ENCODE data around the gene SYNC.

DNA sequence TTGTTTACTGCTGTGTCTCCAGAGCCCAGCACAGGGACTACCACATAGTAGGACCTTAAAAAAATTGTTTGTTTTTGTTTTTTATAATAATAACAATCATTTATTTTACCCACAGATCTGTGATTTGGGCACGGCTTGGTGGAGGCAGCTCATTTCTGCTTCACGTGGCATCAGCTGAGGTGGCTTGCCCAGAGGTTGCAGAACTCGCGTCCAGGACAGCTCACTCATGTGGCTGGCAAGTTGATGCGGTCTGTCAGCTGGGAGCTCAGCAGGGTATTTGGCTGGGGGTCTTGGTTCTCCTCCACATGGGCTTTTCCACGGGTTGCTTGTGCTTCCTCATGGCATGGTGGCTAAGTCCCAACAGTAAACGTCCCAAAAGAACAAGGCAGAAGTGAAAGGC is 2.9 kb upstream of the SYNC start:
- no peak for TF ChIP-seq CTCF (IDR thresholded peaks at IDR 0.05; ENCODE audit: low read length)
- TF ChIP-seq EZH2 (optimal IDR thresholded peaks at IDR 0.05; ENCODE audit: low read depth, low read length) = no peak
